Measurements from ENCODE around the gene KIAA0319L. TPM values are rescaled to one million over a fixed set of nuclear protein-coding genes. Genes with fewer than 3 reads are reported as not detected.

KIAA0319L gene
- total RNA-seq, 1 donor: 63.0 TPM

DNA sequence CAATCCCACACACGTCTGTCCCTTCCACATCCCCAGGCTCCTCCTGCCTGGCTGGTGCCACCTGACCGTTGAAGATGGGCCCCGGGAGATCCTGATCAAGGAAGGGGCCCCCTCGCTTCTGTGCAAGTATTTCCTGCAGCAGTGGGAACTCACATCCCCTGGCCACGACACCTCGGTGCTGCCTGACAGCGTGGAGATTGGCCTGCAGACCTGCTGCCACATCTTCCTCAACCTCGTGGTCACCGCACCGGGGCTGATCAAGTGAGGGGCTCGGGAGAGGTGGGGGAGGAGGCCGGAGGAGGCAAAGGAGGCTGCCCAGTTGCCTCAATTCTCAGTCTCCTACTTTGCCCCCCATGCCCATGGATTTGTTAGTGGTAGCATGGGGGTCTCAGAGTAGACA is 6.0 kb upstream of the KIAA0319L start:
- no peak for DNase-seq (ENCODE audit: low read depth)
- TF ChIP-seq, protein P1, sequence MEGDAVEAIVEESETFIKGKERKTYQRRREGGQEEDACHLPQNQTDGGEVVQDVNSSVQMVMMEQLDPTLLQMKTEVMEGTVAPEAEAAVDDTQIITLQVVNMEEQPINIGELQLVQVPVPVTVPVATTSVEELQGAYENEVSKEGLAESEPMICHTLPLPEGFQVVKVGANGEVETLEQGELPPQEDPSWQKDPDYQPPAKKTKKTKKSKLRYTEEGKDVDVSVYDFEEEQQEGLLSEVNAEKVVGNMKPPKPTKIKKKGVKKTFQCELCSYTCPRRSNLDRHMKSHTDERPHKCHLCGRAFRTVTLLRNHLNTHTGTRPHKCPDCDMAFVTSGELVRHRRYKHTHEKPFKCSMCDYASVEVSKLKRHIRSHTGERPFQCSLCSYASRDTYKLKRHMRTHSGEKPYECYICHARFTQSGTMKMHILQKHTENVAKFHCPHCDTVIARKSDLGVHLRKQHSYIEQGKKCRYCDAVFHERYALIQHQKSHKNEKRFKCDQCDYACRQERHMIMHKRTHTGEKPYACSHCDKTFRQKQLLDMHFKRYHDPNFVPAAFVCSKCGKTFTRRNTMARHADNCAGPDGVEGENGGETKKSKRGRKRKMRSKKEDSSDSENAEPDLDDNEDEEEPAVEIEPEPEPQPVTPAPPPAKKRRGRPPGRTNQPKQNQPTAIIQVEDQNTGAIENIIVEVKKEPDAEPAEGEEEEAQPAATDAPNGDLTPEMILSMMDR (IDR thresholded peaks at IDR 0.05; ENCODE audit: insufficient read depth, low read depth, low read length): no peak

DNA sequence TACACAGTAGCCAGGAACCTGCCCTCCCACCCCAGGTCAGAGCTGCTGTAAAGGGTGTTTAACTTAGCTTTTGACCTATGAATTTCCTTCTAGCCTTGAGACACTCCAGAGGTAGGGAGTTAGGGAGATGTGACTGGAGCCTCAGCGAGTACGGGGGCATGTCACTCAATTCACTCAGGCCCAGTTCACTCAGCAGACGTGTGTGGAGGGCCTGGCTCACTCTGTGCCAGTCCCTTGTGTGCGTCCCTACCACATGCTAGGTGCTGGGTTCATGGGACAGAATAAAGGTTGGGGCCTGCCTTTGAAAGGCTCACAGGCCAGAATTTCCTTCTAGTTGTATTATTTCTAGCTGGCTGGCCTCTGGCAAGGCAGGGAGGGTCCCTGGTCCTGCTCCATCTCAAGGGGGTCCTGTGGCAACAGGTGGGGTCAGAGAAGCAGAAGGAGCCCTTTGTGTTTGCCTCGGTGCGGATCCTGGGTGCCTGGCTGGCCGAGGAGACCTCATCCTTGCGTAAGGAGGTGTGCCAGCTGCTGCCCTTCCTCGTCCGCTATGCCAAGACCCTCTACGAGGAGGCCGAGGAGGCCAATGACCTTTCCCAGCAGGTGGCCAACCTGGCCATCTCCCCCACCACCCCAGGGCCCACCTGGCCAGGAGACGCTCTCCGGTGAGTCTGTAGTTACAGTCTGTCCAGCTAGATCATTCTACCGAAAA is 4.9 kb upstream of the KIAA0319L start:
- TF ChIP-seq, protein P1 (IDR thresholded peaks at IDR 0.05; ENCODE audit: insufficient read depth, low read depth, low read length): no peak
- no peak for DNase-seq (ENCODE audit: low read depth)

More for the DNA sequence above, 6.0 kb upstream of the KIAA0319L start:
- no peak overlapping the region for H3K4me3 ChIP-seq (ENCODE audit: low read depth, low read length)

DNA sequence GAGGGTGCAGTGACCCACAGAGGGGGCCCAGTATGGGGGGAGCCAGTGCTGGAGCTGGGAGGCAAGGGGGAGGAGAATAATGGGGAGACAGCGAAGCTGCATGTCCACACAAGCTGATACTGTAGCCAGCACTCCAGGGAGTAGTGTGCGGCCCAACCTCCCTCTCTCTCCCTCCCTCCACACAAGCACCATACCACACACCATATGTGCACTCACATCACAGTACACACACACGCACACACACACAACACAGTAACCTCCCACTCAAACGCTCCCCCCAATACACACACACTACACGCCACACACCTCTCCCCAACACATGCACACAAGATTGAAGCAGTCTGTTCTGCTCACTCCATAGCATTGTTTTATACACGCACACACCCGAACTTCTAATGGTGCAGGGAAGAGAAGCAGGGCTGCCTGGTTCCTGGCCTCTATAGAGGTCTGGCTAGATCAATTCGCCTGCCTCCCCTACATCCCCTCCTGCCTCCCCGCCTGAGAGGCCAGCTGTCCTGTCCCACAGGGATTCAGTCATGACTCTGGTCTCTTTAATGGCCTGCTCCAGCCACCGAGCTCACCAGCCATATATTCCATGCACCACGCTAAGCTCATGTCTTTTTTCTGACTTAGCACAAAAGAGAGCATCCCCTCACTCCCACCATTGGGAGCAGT is 4.2 kb upstream of the KIAA0319L start:
- no peak overlapping the region for H3K4me3 ChIP-seq (ENCODE audit: low read depth, low read length)
- DNase-seq (ENCODE audit: low read depth): no peak
- TF ChIP-seq, protein P1 (IDR thresholded peaks at IDR 0.05; ENCODE audit: insufficient read depth, low read depth, low read length): no peak

More for the DNA sequence above, 4.9 kb upstream of the KIAA0319L start:
- H3K4me3 ChIP-seq (ENCODE audit: low read depth, low read length): no peak overlapping the region

DNA sequence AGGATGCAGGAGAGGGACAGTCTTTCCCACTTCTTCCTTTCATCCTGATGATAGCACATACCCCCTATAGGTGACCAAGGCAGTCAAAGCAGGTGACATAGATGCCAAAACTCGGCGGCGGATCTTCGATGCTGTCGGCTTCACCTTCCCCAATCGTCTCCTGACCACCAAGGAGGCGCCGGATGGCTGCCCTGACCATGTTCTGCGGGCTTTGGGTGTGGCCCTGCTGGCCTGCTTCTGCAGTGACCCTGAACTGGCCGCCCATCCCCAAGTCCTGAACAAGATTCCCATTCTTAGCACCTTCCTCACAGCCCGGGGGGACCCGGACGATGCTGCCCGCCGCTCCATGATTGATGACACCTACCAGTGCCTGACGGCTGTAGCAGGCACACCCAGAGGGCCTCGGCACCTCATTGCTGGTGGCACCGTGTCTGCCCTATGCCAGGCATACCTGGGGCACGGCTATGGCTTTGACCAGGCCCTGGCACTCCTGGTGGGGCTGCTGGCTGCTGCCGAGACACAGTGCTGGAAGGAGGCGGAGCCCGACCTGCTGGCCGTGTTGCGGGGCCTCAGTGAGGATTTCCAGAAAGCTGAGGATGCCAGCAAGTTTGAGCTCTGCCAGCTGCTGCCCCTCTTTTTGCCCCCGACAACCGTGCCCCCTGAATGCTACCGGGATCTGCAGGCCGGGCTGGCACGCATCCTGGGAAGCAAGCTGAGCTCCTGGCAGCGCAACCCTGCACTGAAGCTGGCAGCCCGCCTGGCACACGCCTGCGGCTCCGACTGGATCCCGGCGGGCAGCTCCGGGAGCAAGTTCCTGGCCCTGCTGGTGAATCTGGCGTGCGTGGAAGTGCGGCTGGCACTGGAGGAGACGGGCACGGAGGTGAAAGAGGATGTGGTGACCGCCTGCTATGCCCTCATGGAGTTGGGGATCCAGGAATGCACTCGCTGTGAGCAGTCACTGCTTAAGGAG is 3.3 kb upstream of the KIAA0319L start:
- no peak overlapping the region for H3K4me3 ChIP-seq (ENCODE audit: low read depth, low read length)
- DNase-seq (ENCODE audit: low read depth): no peak
- TF ChIP-seq, protein P1 (IDR thresholded peaks at IDR 0.05; ENCODE audit: insufficient read depth, low read depth, low read length): no peak

DNA sequence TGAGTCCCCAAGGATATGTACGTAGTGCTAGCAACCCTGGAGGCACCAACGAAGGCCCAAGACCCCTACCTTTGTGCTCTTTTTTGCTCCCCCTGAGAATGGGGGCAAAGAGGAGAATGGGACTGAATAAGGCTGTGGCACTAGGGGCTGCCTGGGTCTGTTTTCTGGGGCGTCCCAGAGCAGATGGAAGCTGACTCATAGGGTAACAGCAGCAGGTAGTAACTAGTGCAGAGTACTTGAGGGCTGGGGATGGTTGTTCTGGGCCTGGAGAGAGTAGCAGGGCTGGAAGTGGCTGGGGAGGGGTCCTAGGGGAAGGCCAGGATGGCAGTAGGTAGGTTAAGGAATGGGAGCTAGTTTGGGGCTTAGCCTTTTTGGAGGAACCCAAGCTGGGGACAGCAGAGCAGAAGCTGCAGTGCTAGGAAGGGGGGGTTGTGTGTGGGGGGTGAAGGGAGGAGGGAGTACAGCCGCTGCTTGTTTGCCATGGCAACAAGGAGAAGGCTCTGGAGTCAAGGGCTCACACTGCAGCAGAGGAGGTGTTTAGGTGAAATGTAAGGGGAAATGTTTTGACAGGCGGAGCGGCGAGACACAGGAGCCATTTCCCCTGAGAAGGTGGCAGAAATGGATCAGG is 2.2 kb upstream of the KIAA0319L start:
- TF ChIP-seq, protein P1 (IDR thresholded peaks at IDR 0.05; ENCODE audit: insufficient read depth, low read depth, low read length): no peak
- H3K4me3 ChIP-seq (ENCODE audit: low read depth, low read length): no peak overlapping the region
- no peak for DNase-seq (ENCODE audit: low read depth)

Data from fibroblast of villous mesenchyme (primary cell).